GM19351 (cell line): ENCODE results near the gene TRIM45.
"Not testable (repeated sequence)": the region's sequence is repeated elsewhere in the genome, so short reads cannot be mapped to it uniquely, and the experiment has no call there.

Experiments
- ATAC-seq: cut with Tn5 transposase; IDR thresholded peaks from one replicate; pipeline ENCODE4 v1.9.1; 2021; ENCODE audit warnings: mild to moderate bottlenecking, moderate library complexity; ENCODE audit not compliant: unreplicated experiment

Gene TRIM45

GRCh38 chr1:117135329-117135728 is 13.8 kb upstream of the TRIM45 start:
- no peak for ATAC-seq

GRCh38 chr1:117130526-117130925 is 9.0 kb upstream of the TRIM45 start:
- ATAC-seq = no peak

GRCh38 chr1:117128323-117129079 is 7.0 kb upstream of the TRIM45 start:
- ATAC-seq = no peak

- no peak for ATAC-seq
Measured at GRCh38 chr1:117127795-117128194, 6.2 kb upstream of the TRIM45 start.

GRCh38 chr1:117124661-117125060 is 3.1 kb upstream of the TRIM45 start:
- ATAC-seq = no peak

- ATAC-seq = no peak
Measured at GRCh38 chr1:117123274-117123673, 1.7 kb upstream of the TRIM45 start.

- ATAC-seq = no peak
Measured at GRCh38 chr1:117122330-117123025, 929 bp upstream of the TRIM45 start.

GRCh38 chr1:117120774-117121588 is 568 bp downstream of the TRIM45 start:
- ATAC-seq = peak; percentile 5

- ATAC-seq = not testable (repeated sequence)
Measured at GRCh38 chr1:117119144-117119543, 2.4 kb downstream of the TRIM45 start.

- no peak for ATAC-seq
Measured at GRCh38 chr1:117118137-117118536, 3.4 kb downstream of the TRIM45 start.

GRCh38 chr1:117117697-117118096 is 3.9 kb downstream of the TRIM45 start:
- ATAC-seq = no peak

GRCh38 chr1:117116784-117117130 is 4.8 kb downstream of the TRIM45 start:
- no peak for ATAC-seq

GRCh38 chr1:117116090-117116783 is 5.3 kb downstream of the TRIM45 start:
- ATAC-seq = no peak

- ATAC-seq = no peak
Measured at GRCh38 chr1:117114877-117115276, 6.7 kb downstream of the TRIM45 start.

GRCh38 chr1:117113199-117113598 is 8.3 kb downstream of the TRIM45 start:
- ATAC-seq = no peak

GRCh38 chr1:117112047-117112717 is 9.4 kb downstream of the TRIM45 start:
- ATAC-seq = no peak

GRCh38 chr1:117110774-117111173 is 10.8 kb downstream of the TRIM45 start:
- no peak for ATAC-seq

- no peak for ATAC-seq
Measured at GRCh38 chr1:117107364-117107763, 14.2 kb downstream of the TRIM45 start.

- no peak for ATAC-seq
Measured at GRCh38 chr1:117106478-117106877, 15.1 kb downstream of the TRIM45 start.

- ATAC-seq = no peak
Measured at GRCh38 chr1:117105722-117106121, 15.8 kb downstream of the TRIM45 start.

- no peak for ATAC-seq
Measured at GRCh38 chr1:117104986-117105385, 16.6 kb downstream of the TRIM45 start.
